CD8-positive, alpha-beta memory T cell (primary cell): ENCODE measurements around the gene LPA. TPM values are rescaled to one million over a fixed set of nuclear protein-coding genes. Genes with fewer than 3 reads are reported as not detected.
"Not testable (repeated sequence)": the region's sequence is repeated elsewhere in the genome, so short reads cannot be mapped to it uniquely, and the experiment has no call there.

Experiments used
- CTCF ChIA-PET: fragments of 350-600 bp; sonication (Branson Sonifier 250); formaldehyde crosslinking; loops from one replicate; lab custom pipeline; 2021; ENCODE audit warnings: antibody characterized with exemption; lab: Charles Lee
- POLR2A ChIA-PET: fragments of 350-600 bp; sonication (Branson Sonifier 250); formaldehyde crosslinking; loops from one replicate; lab custom pipeline; 2021; ENCODE audit warnings: antibody characterized with exemption; lab: Charles Lee
- DNase-seq, 5 donors: peaks; one replicate each; pipeline versions ENCODE4 v3.0.0 to v3.0.0-alpha.2; 2020 to 2022; ENCODE audit warnings: mixed read lengths in 1 of 5
- H3K27ac ChIP-seq: one replicate; pipeline ENCODE4 v1.7.0; 2013; ENCODE audit warnings: low read depth, mild to moderate bottlenecking, low read length, moderate library complexity
- H3K27me3 ChIP-seq: 2 replicates; pipeline ENCODE4 v1.7.0; 2013; ENCODE audit warnings: low read length, mild to moderate bottlenecking; ENCODE audit not compliant: insufficient read depth, poor library complexity, severe bottlenecking
- H3K36me3 ChIP-seq: 2 replicates; pipeline ENCODE4 v1.7.0; 2013; ENCODE audit warnings: mild to moderate bottlenecking, low read length, moderate library complexity; ENCODE audit not compliant: insufficient read depth
- H3K4me1 ChIP-seq: 2 replicates; pipeline ENCODE4 v1.7.0; 2013; ENCODE audit warnings: mild to moderate bottlenecking, low read length, moderate library complexity; ENCODE audit not compliant: insufficient read depth
- H3K4me3 ChIP-seq: 2 replicates; pipeline ENCODE4 v1.7.0; 2013; ENCODE audit warnings: mild to moderate bottlenecking, low read length
- H3K9me3 ChIP-seq: 2 replicates; pipeline ENCODE4 v1.7.0; 2013; ENCODE audit warnings: mild to moderate bottlenecking, low read length
- H3K27ac Mint-ChIP-seq, 8 donors: one replicate each; pipeline ENCODE4 v1.8.0; 2020 to 2021; ENCODE audit warnings: mixed read lengths in 8 of 8, mild to moderate bottlenecking in 6 of 8, inconsistent platforms in 3 of 8, moderate library complexity in 3 of 8
- H3K27me3 Mint-ChIP-seq, 2 donors: one replicate each; pipeline ENCODE4 v1.8.0; 2020 to 2021; ENCODE audit warnings: mixed read lengths in 2 of 2, mild to moderate bottlenecking in 1 of 2, moderate library complexity in 1 of 2
- H3K36me3 Mint-ChIP-seq, 3 donors: one replicate each; pipeline ENCODE4 v1.8.0; 2020 to 2021; ENCODE audit warnings: mixed read lengths in 3 of 3, inconsistent platforms in 1 of 3, mild to moderate bottlenecking in 1 of 3
- H3K4me1 Mint-ChIP-seq, 3 donors: one replicate each; pipeline ENCODE4 v1.8.0; 2020 to 2021; ENCODE audit warnings: mixed read lengths in 3 of 3, inconsistent platforms in 1 of 3, mild to moderate bottlenecking in 1 of 3
- H3K4me3 Mint-ChIP-seq, 7 donors: one replicate each; pipeline ENCODE4 v1.8.0; 2020 to 2021; ENCODE audit warnings: mixed read lengths in 7 of 7, mild to moderate bottlenecking in 6 of 7, moderate library complexity in 4 of 7, inconsistent platforms in 2 of 7
- H3K9me3 Mint-ChIP-seq, 5 donors: one replicate each; pipeline ENCODE4 v1.8.0; 2020 to 2022; ENCODE audit warnings: mixed read lengths in 5 of 5, mild to moderate bottlenecking in 3 of 5, moderate library complexity in 2 of 5, inconsistent platforms in 1 of 5
- polyA plus RNA-seq: library from polyadenylated mRNA; unstranded; fragments of 300-500 nt; fragmentation: Illumina TruSeq; gene quantifications from one replicate; pipeline ENCODE4 v1.2.3, GENCODE V29; 2021
- total RNA-seq, 2 experiments: library from RNA; stranded (reverse); gene quantifications; one replicate each; pipeline ENCODE4 v1.2.3, GENCODE V29; 2021

The LPA gene
- total and polyA plus RNA-seq, 3 experiments from 2014 or later = not detected

- Histone ChIP-seq H3K27me3 (no peaks in the 10 kb centered on the region), H3K4me1 (no peaks in the 10 kb centered on the region), H3K36me3 (no peaks in the 10 kb centered on the region), H3K27ac (no peak overlapping the region), H3K9me3 (no peaks in the 10 kb centered on the region), H3K4me3 (no peak overlapping the region)
- Mint-ChIP-seq H3K27me3 (peaks cover 0 to 1% of the 10 kb centered on the region in 2 donors), H3K9me3 (peaks cover 0 to 4% (median 0%) of the 10 kb centered on the region in 5 donors), H3K4me1 (no peaks in the 10 kb centered on the region), H3K4me3 (no peak overlapping the region), H3K36me3 (no peaks in the 10 kb centered on the region), H3K27ac (no peak overlapping the region)
- POLR2A ChIA-PET = no interaction called here
- DNase-seq = no peak
- CTCF ChIA-PET = interaction anchor here (0.7 kb wide), 1 partner anchor 1441 kb away, joined by 5 read pairs; no protein-coding TSS in a partner anchor
These were observed 14.2 kb upstream of the LPA start for GRCh38 chr6:160678230-160678629.

DNA sequence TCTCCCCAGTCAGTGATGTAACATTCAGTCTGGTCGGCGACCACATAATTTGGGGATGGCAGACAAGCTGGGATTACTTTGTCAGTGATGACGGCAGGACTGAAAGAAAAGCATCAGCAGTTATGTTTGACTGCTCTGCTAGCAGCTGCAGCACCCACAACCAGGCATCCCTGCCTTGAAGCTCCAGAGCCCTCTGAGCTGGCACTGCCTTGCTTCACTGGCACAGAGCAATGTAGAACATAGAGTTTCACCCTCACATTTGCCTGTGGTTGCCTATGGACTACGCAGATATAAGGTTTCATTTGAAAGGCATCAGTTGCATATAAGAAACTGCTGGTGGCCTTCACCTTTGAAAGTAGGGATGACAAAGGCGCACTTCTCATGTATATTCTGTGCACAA is 12.3 kb upstream of the LPA start:
- CTCF ChIA-PET, H3K4me3 Mint-ChIP-seq, H3K36me3 Mint-ChIP-seq, H3K27ac Mint-ChIP-seq, H3K9me3 ChIP-seq, H3K4me1 Mint-ChIP-seq, H3K27me3 Mint-ChIP-seq, H3K4me1 ChIP-seq, H3K27me3 ChIP-seq, POLR2A ChIA-PET, DNase-seq, H3K27ac ChIP-seq, H3K4me3 ChIP-seq, H3K36me3 ChIP-seq: not testable (repeated sequence)
- peaks cover 2 to 13% (median 5%) of the 10 kb centered on the region in 5 donors for H3K9me3 Mint-ChIP-seq

- H3K9me3 Mint-ChIP-seq = peaks cover 2 to 13% (median 6%) of the 10 kb centered on the region in 5 donors
- Histone ChIP-seq H3K27ac (no peak overlapping the region), H3K27me3 (no peaks in the 10 kb centered on the region), H3K9me3 (no peaks in the 10 kb centered on the region), H3K36me3 (no peaks in the 10 kb centered on the region), H3K4me1 (no peaks in the 10 kb centered on the region), H3K4me3 (no peak overlapping the region)
- no peak overlapping the region for H3K27ac Mint-ChIP-seq
- no peaks in the 10 kb centered on the region for H3K4me1 Mint-ChIP-seq
- no peaks in the 10 kb centered on the region for H3K36me3 Mint-ChIP-seq
- peaks cover 7% of the 10 kb centered on the region in 2 donors for H3K27me3 Mint-ChIP-seq
- H3K4me3 Mint-ChIP-seq = no peak overlapping the region
- CTCF ChIA-PET = no interaction called here
- POLR2A ChIA-PET = no interaction called here
- DNase-seq = no peak
These were observed 4.5 kb upstream of the LPA start for GRCh38 chr6:160668589-160668988.

DNA sequence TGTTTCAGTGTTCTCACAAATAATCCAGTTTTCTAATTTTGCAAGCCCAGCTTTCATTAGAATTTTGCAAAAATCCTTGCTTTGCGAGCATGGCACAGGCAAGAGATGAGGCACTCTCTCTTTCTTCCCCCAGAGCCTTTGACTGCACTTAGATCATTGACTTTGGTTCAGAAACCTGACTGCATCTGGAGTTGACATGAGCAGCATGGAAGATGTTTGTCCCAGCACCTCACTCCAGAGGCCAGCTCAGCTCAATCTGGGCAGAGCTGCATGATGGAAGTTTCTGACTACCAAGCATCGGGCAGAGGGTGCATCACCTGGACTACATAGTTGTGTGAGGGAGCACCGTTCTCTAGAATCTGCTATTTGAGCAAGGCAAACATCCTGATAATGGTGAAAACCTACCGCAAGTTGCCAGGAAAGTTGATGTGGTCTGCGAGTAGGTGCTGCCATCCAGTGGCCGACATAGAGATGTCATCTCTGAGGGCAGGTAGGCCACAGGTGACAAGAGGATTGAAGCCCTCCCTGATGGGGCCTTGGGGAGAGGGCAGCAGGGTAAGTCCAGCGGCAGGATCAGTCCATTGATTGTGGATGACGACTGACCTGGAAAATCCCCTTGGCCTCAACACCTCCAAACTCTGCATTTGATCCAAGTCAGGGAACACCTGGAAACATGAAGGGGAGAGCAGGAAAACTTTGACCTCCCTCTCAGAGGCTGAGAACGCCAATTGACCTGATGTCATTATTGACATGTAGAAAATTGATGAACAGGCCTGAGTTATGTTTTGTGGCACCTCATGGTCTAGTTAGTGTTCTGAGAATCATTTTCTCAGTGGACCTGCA is 3.8 kb upstream of the LPA start:
- H3K9me3 Mint-ChIP-seq = peaks cover under 1 to 7% (median 3%) of the 10 kb centered on the region in 5 donors
- no peaks in the 10 kb centered on the region for H3K4me1 Mint-ChIP-seq
- H3K36me3 Mint-ChIP-seq = no peaks in the 10 kb centered on the region
- POLR2A ChIA-PET = no interaction called here
- CTCF ChIA-PET = no interaction called here
- H3K4me3 ChIP-seq = no peak overlapping the region
- H3K4me3 Mint-ChIP-seq = no peak overlapping the region
- no peak overlapping the region for H3K27ac Mint-ChIP-seq
- peaks cover 7 to 9% of the 10 kb centered on the region in 2 donors for H3K27me3 Mint-ChIP-seq
- no peaks in the 10 kb centered on the region for H3K36me3 ChIP-seq
- no peak for DNase-seq
- H3K9me3 ChIP-seq = no peaks in the 10 kb centered on the region
- H3K4me1 ChIP-seq = no peaks in the 10 kb centered on the region
- no peak overlapping the region for H3K27ac ChIP-seq
- no peaks in the 10 kb centered on the region for H3K27me3 ChIP-seq

DNA sequence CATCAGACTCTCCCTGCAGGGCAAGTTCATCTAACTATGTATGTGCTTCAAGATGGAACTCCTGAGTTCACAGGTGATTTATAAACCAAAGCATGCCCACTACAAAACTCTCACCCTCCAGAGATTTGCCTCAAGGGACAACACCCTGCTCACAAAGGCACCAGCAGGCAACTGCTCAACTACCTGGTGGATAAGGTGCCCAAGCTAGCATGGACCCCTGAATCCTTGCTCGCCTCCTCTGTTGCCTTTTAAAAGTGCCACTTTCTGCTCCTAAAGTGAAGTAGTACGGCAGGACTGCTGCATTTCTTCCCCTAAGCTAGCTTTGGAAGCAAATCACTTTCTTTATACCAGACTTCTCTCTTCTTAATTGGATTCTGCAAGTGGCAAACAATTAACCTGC is 1.2 kb downstream of the LPA start:
- Histone ChIP-seq H3K9me3 (no peaks in the 10 kb centered on the region), H3K27ac (no peak overlapping the region), H3K4me3 (no peak overlapping the region), H3K4me1 (no peaks in the 10 kb centered on the region), H3K36me3 (no peaks in the 10 kb centered on the region), H3K27me3 (no peaks in the 10 kb centered on the region)
- DNase-seq = no peak
- H3K36me3 Mint-ChIP-seq = no peaks in the 10 kb centered on the region
- H3K4me3 Mint-ChIP-seq = no peak overlapping the region
- H3K27ac Mint-ChIP-seq = no peak overlapping the region
- no peaks in the 10 kb centered on the region for H3K4me1 Mint-ChIP-seq
- H3K9me3 Mint-ChIP-seq = peaks cover 0 to 3% (median 0%) of the 10 kb centered on the region in 5 donors
- peaks cover 5 to 23% of the 10 kb centered on the region in 2 donors for H3K27me3 Mint-ChIP-seq
- POLR2A ChIA-PET = no interaction called here
- CTCF ChIA-PET = no interaction called here

DNA sequence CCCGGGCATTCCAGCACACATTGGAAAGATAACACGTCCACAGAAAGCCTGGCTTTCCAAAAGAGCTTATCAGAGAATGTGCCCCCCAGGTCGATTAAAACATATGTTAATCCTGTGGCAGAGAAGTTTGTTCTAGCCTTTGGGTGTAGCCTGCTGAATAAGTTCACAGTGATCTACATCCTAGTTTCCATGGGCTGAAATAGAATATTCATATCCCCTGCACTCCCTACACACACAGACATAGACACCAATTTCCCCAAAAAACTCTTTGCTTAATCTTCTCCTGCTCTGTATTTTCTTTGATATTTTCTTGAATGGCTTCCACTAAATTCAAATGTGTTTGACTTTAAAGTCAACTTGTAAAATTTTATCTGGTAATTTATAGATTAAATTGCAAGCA is 1.6 kb downstream of the LPA start:
- Mint-ChIP-seq H3K4me1 (no peaks in the 10 kb centered on the region), H3K27ac (peak overlapping the region in 1 of 8 donors; percentile 26), H3K4me3 (no peak overlapping the region), H3K27me3 (peaks cover 6 to 23% of the 10 kb centered on the region in 2 donors), H3K9me3 (peaks cover 0 to 7% (median 2%) of the 10 kb centered on the region in 5 donors), H3K36me3 (peaks cover 0 to 2% (median 0%) of the 10 kb centered on the region in 3 donors)
- no peak overlapping the region for H3K27ac ChIP-seq
- no peaks in the 10 kb centered on the region for H3K27me3 ChIP-seq
- ChIA-PET POLR2A (no interaction called here), CTCF (no interaction called here)
- no peak for DNase-seq
- H3K4me1 ChIP-seq = no peaks in the 10 kb centered on the region
- no peak overlapping the region for H3K4me3 ChIP-seq
- no peaks in the 10 kb centered on the region for H3K9me3 ChIP-seq
- H3K36me3 ChIP-seq = no peaks in the 10 kb centered on the region

- DNase-seq = no peak
- peaks cover 0 to 2% (median 0%) of the 10 kb centered on the region in 3 donors for H3K36me3 Mint-ChIP-seq
- no peak overlapping the region for H3K4me3 ChIP-seq
- no peaks in the 10 kb centered on the region for H3K27me3 ChIP-seq
- ChIA-PET CTCF (no interaction called here), POLR2A (no interaction called here)
- no peak overlapping the region for H3K4me3 Mint-ChIP-seq
- peaks cover 6 to 18% of the 10 kb centered on the region in 2 donors for H3K27me3 Mint-ChIP-seq
- H3K4me1 ChIP-seq = no peaks in the 10 kb centered on the region
- H3K9me3 Mint-ChIP-seq = peaks cover 3 to 13% (median 7%) of the 10 kb centered on the region in 5 donors
- H3K9me3 ChIP-seq = no peaks in the 10 kb centered on the region
- no peak overlapping the region for H3K27ac Mint-ChIP-seq
- no peaks in the 10 kb centered on the region for H3K36me3 ChIP-seq
- no peaks in the 10 kb centered on the region for H3K4me1 Mint-ChIP-seq
- no peak overlapping the region for H3K27ac ChIP-seq
These were observed 2.9 kb downstream of the LPA start for GRCh38 chr6:160661216-160661615.

GRCh38 chr6:160659562-160659961 is 4.5 kb downstream of the LPA start:
- peaks cover 3 to 13% (median 8%) of the 10 kb centered on the region in 5 donors for H3K9me3 Mint-ChIP-seq
- DNase-seq = no peak
- H3K27ac Mint-ChIP-seq = no peak overlapping the region
- H3K36me3 ChIP-seq = no peaks in the 10 kb centered on the region
- H3K36me3 Mint-ChIP-seq = peaks cover 0 to 2% (median 0%) of the 10 kb centered on the region in 3 donors
- H3K27ac ChIP-seq = no peak overlapping the region
- no peak overlapping the region for H3K4me3 Mint-ChIP-seq
- H3K27me3 Mint-ChIP-seq = peaks cover 6 to 16% of the 10 kb centered on the region in 2 donors
- no peaks in the 10 kb centered on the region for H3K9me3 ChIP-seq
- H3K27me3 ChIP-seq = no peaks in the 10 kb centered on the region
- ChIA-PET POLR2A (no interaction called here), CTCF (no interaction called here)
- H3K4me3 ChIP-seq = no peak overlapping the region
- H3K4me1 Mint-ChIP-seq = no peaks in the 10 kb centered on the region
- no peaks in the 10 kb centered on the region for H3K4me1 ChIP-seq
